Measurements from ENCODE around the gene RTN4RL2.

The RTN4RL2 gene

DNA sequence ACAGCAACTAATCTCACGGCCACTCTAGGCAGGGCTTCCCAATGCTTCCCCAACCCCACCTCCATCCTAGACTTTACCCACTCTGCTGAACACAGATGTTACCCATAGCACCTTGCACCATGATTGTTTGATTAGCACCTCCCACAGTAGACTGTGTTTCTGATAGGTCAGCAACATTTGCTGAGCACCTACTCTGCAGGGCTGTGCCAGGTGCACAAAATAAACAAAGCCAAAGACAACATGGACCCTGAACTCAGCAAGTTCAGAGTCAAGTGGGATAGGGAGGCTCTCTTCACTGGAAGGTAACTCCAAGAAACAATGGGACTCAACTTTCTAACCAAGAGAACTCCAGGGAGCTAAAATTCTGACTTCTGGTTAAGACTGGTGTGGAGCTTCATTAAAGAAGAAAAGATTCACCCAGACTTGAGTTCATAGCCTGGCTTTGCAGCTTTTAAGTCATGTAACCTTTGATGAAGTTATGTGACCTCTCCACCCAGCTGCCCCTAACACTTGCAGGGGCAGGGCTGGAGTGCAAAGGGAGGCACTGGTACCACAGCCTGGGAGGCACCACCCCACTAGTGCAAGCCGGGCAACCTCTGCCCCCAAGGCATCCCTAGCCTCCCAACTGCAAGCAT, 6.7 kb upstream of the RTN4RL2 start:
- no peak for DNase-seq (ENCODE audit: low spot score)
- TF ChIP-seq, protein P1, sequence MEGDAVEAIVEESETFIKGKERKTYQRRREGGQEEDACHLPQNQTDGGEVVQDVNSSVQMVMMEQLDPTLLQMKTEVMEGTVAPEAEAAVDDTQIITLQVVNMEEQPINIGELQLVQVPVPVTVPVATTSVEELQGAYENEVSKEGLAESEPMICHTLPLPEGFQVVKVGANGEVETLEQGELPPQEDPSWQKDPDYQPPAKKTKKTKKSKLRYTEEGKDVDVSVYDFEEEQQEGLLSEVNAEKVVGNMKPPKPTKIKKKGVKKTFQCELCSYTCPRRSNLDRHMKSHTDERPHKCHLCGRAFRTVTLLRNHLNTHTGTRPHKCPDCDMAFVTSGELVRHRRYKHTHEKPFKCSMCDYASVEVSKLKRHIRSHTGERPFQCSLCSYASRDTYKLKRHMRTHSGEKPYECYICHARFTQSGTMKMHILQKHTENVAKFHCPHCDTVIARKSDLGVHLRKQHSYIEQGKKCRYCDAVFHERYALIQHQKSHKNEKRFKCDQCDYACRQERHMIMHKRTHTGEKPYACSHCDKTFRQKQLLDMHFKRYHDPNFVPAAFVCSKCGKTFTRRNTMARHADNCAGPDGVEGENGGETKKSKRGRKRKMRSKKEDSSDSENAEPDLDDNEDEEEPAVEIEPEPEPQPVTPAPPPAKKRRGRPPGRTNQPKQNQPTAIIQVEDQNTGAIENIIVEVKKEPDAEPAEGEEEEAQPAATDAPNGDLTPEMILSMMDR (IDR thresholded peaks at IDR 0.05; ENCODE audit: borderline replicate concordance, control extremely low read depth, extremely low read depth, insufficient read depth, missing control alignments) = no peak
- in situ Hi-C loops (cut with MboI; ENCODE audit: low sequenced_read_pairs, unreplicated experiment) = no loop called here

DNA sequence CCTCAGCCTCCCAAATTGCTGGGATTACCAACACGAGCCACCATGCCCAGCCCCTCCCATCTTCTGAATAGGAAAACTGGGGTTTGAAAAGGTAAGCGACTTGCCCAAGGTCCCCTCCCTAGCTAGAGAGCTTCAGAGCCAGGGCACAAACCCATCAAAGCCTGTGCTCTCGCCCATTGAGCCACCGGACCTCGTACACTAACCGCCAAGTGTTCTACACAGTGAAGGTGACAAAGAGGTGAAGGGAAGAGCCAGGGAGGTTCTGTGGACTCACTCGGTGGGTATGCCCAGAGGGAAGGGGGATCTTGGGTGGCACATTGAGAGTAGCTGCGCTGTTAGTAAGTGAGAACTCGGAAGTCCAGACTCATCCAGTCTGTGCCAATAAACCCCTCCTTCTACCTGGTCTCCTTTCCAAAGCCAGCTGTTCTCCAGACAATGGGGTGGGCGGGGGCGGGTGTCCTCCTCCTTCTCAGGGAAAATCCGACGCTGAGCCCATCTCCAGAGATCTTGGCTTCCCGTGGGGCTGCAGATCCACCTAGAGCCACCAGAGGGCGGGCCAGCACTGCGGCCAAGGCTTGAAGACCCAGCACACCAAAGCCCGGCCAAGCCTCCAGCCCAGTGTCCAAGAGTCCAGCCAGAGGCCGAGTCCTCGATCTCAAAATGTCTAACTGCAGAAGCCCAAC, 3.2 kb upstream of the RTN4RL2 start:
- TF ChIP-seq, protein P1 (IDR thresholded peaks at IDR 0.05; ENCODE audit: borderline replicate concordance, control extremely low read depth, extremely low read depth, insufficient read depth, missing control alignments) = peak; percentile 98
- in situ Hi-C loops (cut with MboI; ENCODE audit: low sequenced_read_pairs, unreplicated experiment) = no loop called here
- DNase-seq (ENCODE audit: low spot score) = peak; percentile 85

DNA sequence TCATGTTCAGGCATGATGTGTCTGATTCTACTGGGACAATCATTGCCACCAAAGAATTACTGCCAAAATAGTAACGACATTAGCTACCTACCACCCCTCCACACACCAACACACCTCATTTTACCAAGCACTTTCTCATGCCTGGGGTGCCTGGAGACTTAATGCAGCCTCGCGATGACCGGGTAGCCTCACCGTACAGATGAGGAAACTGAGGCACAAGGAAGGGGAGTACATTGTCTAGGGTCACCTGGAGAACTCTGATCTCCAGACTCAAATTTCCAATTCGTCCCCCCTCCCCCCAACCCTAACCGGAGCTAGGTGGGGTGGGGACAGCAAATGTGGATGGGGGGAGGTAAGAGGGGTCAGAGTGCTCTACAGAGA, 2.7 kb upstream of the RTN4RL2 start:
- DNase-seq (ENCODE audit: low spot score) = no peak
- TF ChIP-seq, protein P1 (IDR thresholded peaks at IDR 0.05; ENCODE audit: borderline replicate concordance, control extremely low read depth, extremely low read depth, insufficient read depth, missing control alignments) = no peak
- in situ Hi-C loops (cut with MboI; ENCODE audit: low sequenced_read_pairs, unreplicated experiment) = no loop called here

DNA sequence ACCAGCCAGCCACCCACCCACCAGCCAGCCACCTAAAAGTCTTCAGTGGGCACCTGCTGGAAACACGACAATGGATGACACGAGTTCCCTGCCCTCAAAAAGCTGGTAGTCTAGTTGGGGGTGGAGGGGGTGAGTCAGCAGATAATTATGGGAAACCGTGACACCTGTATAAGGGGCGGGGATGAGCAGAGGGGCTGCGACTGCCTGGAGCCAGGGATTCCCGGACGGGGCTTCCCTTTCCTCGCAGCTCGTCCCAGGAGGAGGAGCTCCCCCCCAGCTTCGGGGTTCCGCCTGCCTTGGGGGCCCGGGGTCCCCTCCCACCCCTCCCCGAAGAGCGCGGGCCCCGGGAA, 2.3 kb upstream of the RTN4RL2 start:
- TF ChIP-seq, protein P1 (IDR thresholded peaks at IDR 0.05; ENCODE audit: borderline replicate concordance, control extremely low read depth, extremely low read depth, insufficient read depth, missing control alignments) = no peak
- no peak for DNase-seq (ENCODE audit: low spot score)
- in situ Hi-C loops (cut with MboI; ENCODE audit: low sequenced_read_pairs, unreplicated experiment) = no loop called here

DNA sequence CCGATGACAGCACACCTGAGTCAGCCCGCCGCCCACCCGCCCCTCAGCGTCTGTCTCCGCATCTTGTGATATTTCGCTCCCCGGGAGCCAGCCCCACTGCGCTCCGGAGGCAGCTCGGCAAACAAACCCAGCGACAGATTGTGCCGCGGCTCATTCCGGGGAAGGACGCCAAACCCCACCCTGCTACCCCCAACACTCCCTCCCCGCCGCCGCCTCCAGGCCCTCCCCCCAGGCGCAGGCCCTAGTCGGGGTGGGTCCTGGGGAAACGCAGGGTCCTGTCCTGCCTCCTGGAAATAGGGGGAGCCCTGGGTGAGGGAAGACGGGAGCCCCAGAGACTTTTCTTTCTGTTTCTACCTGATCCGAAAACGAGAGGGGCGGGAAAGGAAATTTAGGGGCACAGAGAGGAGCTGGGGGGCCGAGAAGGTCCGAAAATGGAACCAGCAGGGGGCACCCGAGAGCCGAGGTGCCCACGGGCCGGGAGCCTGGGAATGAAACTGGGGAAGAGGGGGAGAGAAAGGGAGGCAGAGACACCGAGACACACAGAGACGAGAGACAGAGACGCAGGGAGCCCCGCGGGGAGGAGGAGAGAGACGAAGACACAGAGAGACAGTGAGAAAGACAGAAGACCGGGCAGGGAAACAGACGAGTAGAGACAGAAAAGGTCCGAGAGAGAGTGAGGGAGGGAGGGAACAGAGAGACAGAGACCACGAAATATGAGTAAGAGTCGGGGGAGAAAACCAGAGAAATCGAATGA, 1.7 kb upstream of the RTN4RL2 start:
- in situ Hi-C loops (cut with MboI; ENCODE audit: low sequenced_read_pairs, unreplicated experiment) = no loop called here
- TF ChIP-seq, protein P1 (IDR thresholded peaks at IDR 0.05; ENCODE audit: borderline replicate concordance, control extremely low read depth, extremely low read depth, insufficient read depth, missing control alignments) = peak; percentile 65
- peak; percentile 72 for DNase-seq (ENCODE audit: low spot score)

DNA sequence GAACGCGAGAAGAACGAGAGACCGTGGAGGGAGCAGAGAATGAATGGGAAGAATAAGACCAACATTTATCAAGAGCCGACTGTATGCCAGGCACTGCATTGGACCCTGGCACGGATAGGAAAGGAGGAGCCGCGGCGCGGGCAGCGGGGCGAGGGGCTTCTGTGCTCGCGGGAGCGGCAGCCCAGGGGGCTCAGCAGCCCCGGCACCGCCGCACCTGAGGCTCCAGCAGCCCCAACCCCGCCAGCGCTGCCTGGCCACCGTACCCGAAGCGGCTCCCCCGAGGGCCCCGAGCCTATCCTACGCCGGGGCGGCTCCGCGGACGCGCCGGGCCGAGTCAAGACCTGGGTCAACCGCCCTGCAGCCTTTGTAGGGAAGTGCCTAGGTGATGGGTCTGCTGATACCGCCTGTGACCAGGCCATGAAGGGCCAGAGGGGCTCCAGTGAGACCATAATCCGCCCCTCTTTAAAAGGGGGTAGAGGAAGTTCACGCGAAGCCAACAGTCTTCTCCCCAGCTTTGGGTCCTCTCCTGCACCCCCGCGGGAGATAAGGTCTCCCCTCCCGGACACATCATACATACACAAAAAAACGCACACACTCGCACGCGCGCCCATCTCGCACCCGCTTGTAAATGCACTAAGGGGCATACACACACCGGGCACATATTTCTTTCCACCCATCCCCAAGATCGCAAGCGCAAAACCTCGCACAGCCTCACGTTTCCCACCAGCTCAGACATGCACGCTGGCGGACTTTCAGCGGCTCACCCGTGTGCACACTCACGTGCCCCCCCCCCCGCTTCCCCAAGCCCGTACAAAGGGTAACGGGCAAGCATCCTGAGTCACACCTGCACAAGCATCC, 935 bp upstream of the RTN4RL2 start:
- TF ChIP-seq, protein P1 (IDR thresholded peaks at IDR 0.05; ENCODE audit: borderline replicate concordance, control extremely low read depth, extremely low read depth, insufficient read depth, missing control alignments) = no peak
- peak; percentile 52 for DNase-seq (ENCODE audit: low spot score)
- in situ Hi-C loops (cut with MboI; ENCODE audit: low sequenced_read_pairs, unreplicated experiment) = no loop called here
